Measurements from ENCODE around the gene WDR86.

GRCh38 chr7:151388007-151388297 lies 21.9 kb downstream of the WDR86 start:
- TF ChIP-seq TAF1 (IDR thresholded peaks at IDR 0.05; ENCODE audit: borderline replicate concordance, low read depth, low read length) (no peak), POLR2A (IDR thresholded peaks at IDR 0.05; ENCODE audit: low read depth, low read length) (no peak), POLR2AphosphoS5 (IDR thresholded peaks at IDR 0.05; ENCODE audit: low read depth, low read length) (no peak)
